ENCODE results near the gene PLIN5.

- no peak for TF ChIP-seq CTCF (IDR thresholded peaks at IDR 0.05; ENCODE audit: insufficient read depth, low read length)
- TF ChIP-seq POLR2AphosphoS5 (IDR thresholded peaks at IDR 0.05; ENCODE audit: low read depth) = no peak
- TF ChIP-seq REST (IDR thresholded peaks at IDR 0.05; ENCODE audit: insufficient replicate concordance, low read depth) = no peak
- no peak for TF ChIP-seq SPI1 (IDR thresholded peaks at IDR 0.05; ENCODE audit: borderline replicate concordance, low read depth)
Observed at GRCh38 chr19:4499318-4499717, 35.7 kb downstream of the PLIN5 start.

Data from HL-60 (cell line).